ENCODE results near the gene ITGA7.

The ITGA7 gene, protein sequence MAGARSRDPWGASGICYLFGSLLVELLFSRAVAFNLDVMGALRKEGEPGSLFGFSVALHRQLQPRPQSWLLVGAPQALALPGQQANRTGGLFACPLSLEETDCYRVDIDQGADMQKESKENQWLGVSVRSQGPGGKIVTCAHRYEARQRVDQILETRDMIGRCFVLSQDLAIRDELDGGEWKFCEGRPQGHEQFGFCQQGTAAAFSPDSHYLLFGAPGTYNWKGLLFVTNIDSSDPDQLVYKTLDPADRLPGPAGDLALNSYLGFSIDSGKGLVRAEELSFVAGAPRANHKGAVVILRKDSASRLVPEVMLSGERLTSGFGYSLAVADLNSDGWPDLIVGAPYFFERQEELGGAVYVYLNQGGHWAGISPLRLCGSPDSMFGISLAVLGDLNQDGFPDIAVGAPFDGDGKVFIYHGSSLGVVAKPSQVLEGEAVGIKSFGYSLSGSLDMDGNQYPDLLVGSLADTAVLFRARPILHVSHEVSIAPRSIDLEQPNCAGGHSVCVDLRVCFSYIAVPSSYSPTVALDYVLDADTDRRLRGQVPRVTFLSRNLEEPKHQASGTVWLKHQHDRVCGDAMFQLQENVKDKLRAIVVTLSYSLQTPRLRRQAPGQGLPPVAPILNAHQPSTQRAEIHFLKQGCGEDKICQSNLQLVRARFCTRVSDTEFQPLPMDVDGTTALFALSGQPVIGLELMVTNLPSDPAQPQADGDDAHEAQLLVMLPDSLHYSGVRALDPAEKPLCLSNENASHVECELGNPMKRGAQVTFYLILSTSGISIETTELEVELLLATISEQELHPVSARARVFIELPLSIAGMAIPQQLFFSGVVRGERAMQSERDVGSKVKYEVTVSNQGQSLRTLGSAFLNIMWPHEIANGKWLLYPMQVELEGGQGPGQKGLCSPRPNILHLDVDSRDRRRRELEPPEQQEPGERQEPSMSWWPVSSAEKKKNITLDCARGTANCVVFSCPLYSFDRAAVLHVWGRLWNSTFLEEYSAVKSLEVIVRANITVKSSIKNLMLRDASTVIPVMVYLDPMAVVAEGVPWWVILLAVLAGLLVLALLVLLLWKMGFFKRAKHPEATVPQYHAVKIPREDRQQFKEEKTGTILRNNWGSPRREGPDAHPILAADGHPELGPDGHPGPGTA

DNA sequence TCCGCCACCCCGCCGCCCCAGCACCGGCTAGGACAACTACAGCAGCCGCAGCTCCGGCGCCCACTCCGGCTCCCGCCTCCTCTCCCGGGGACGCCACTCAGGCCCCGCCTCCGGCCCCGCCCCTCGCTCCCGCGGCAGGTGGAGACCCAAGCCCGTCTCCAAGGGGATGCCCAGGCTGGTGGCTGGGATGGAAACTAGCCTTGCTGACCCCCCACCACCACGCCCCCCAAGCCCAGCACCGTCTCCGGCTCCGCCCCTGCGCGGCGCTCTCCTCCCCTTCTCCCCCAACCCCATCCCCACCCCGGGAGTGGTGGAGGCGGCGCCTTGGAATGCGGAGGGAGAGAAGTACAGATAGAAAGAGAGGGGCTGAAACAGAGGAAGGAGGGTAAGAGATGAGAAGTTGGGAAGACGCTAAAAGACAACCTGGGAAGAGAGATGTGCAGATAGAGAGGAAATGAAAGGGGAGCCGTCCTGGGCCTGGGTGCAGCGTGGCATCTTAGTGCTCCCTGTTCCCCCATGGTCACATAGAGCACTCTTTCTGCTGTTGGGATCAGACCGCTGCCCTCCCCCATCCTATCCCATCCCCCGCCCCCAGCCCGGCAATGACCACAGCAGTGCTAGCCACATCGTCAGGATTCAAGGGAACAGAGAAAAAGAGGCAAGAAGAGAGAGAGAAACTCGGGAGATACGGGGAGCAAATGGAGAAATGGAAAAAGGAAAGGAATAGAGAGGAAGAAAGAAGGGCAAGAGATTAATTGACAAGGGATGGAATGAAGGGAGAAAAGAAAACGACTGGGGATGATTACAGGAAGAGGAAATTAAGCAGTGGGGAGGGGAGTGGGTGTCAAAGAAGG is at the start of gene ITGA7:
TSS of gene ITGA7 (minus strand) at position 64 of the 854 bp plus-strand sequence. CDS start 222 bp downstream, outside the sequence.
- peak within 1 kb of the TSS; percentile 40 for H3K4me3 ChIP-seq (replicated peaks; ENCODE audit: low read depth, low read length)
- no peak for DNase-seq (ENCODE audit: extremely low read depth, low read depth)
- TF ChIP-seq, protein P1, sequence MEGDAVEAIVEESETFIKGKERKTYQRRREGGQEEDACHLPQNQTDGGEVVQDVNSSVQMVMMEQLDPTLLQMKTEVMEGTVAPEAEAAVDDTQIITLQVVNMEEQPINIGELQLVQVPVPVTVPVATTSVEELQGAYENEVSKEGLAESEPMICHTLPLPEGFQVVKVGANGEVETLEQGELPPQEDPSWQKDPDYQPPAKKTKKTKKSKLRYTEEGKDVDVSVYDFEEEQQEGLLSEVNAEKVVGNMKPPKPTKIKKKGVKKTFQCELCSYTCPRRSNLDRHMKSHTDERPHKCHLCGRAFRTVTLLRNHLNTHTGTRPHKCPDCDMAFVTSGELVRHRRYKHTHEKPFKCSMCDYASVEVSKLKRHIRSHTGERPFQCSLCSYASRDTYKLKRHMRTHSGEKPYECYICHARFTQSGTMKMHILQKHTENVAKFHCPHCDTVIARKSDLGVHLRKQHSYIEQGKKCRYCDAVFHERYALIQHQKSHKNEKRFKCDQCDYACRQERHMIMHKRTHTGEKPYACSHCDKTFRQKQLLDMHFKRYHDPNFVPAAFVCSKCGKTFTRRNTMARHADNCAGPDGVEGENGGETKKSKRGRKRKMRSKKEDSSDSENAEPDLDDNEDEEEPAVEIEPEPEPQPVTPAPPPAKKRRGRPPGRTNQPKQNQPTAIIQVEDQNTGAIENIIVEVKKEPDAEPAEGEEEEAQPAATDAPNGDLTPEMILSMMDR (IDR thresholded peaks at IDR 0.05; ENCODE audit: low read depth, low read length, missing control alignments): no peak

DNA sequence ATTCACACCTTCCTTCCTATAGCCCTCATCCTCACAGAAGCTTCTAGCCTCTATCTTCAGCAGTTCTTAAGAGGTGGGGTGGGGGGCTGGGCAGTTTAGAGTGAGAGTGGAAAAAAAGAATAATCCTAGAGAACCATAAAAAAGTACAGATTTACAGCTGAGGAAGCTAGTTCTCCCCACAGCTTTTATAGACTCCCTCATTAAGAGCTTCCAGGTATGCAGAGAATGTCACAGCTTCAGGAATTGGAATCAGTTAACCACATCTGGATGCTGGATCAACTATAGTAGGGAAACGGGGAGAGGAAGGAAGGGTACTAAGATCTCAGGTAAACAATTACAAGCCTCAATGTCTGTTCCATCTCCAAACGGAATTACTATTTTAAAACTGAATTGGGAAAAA is 47.5 kb upstream of the ITGA7 start:
- TF ChIP-seq, protein P1 (IDR thresholded peaks at IDR 0.05; ENCODE audit: low read depth, low read length, missing control alignments): no peak
- DNase-seq (ENCODE audit: extremely low read depth, low read depth): no peak

DNA sequence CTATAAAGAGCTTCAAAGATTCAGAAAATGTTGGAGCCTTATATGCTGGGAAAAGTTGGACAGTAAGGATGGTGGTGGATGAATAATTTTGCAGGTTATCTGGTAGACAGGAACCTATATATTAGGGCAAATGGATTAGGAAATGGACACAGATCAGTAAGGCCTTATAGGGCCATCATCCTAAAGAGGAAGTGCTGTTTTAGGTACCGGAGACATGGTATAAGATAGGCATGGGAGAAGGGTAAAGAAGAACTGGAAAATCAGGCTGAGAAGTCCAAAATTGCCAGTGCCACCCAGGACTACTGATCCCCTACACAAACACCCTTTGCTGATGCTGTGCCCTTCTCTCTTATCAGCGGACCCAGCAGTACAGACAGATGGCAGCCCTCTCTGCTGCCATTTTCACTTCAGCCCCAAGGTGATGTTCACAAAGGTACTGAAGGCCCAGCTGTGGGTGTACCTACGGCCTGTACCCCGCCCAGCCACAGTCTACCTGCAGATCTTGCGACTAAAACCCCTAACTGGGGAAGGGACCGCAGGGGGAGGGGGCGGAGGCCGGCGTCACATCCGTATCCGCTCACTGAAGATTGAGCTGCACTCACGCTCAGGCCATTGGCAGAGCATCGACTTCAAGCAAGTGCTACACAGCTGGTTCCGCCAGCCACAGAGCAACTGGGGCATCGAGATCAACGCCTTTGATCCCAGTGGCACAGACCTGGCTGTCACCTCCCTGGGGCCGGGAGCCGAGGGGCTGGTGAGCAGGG is 40.7 kb upstream of the ITGA7 start:
- DNase-seq (ENCODE audit: extremely low read depth, low read depth): no peak
- no peak overlapping the region for H3K4me3 ChIP-seq (replicated peaks; ENCODE audit: low read depth, low read length)
- TF ChIP-seq, protein P1 (IDR thresholded peaks at IDR 0.05; ENCODE audit: low read depth, low read length, missing control alignments): no peak

More for the DNA sequence above, 47.5 kb upstream of the ITGA7 start:
- H3K4me3 ChIP-seq (replicated peaks; ENCODE audit: low read depth, low read length): no peak overlapping the region

DNA sequence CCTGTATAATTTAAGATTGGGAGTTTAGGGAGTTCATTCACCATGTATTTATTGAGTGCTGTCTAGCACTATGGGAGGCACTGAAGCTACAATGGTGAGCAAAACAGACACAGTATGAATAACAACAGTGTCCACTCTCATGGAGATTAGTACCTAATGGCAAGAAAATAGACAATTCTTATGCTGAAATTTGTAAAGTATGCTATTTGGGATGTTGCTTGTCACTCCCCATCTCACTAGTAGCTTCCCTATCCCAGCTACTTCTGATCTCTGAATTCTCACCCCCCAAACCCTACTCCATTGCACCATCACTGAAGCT is 39.2 kb upstream of the ITGA7 start:
- no peak for DNase-seq (ENCODE audit: extremely low read depth, low read depth)
- TF ChIP-seq, protein P1 (IDR thresholded peaks at IDR 0.05; ENCODE audit: low read depth, low read length, missing control alignments): no peak
- no peak overlapping the region for H3K4me3 ChIP-seq (replicated peaks; ENCODE audit: low read depth, low read length)

DNA sequence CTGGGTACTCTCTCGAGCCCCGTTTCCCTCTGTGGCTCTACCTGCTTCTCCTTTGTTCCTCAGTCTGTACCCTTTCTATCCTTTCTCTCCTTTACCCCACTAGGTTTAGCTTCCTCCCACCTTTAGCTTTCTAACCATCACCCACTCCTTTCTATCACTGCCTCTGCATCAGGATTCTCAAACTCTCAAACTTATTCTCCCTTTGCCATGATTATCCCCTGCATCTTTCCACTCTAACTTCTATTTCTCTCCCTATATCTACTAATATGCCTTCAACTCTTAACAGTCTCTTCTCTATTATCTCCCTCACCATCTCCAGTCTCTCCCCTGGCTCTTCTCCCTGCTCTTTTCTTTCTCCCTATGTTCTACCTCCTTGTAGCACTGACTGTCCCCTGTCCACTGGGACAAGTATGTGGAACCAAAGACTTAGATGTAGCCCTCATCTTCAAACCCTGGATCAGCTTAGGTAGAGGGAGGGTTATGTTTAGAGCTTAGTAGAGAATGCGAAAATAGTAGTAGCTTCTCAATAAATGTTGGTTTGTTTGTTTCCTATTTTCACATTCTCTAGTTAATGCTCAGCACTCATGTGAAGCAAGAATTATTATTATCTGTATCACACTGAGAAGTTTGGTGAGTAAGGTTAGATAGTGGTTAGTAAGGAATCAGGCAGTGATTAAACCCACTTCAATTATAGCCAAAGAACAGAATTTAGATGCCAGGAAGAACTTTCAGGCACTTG is 38.6 kb upstream of the ITGA7 start:
- TF ChIP-seq, protein P1 (IDR thresholded peaks at IDR 0.05; ENCODE audit: low read depth, low read length, missing control alignments): no peak
- peak overlapping the region; percentile 77; the same call in 1 of the 2 replicates for H3K4me3 ChIP-seq (replicated peaks; ENCODE audit: low read depth, low read length)
- no peak for DNase-seq (ENCODE audit: extremely low read depth, low read depth)
